ENCODE measurements around the gene SLC26A11.
A peak's percentile ranks its signal among the peaks of the same experiment; 100 is the strongest.
"Not testable (repeated sequence)": the region's sequence is repeated elsewhere in the genome, so short reads cannot be mapped to it uniquely, and the experiment has no call there.

SLC26A11 gene

DNA sequence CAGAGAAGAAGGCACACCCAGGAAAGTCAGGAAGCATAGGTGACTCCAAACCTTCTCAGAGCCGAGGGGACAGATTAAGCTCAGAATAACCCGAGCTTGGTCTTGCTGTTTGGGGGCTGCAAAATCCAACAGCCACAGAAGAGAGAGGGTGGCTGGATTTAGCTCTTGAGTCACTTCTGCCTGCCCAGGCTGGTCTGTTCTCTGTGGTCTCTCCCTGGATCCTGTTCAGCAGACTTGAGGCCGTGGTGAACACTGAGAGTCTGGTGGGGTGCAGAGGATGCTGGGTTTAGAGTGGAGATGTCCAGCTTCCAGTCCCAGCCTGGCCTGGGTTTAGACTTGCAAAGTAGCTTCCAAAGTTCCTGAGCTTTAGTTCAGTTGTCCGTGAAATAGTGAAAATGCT is 8.8 kb downstream of the SLC26A11 start:
- H3K36me3 ChIP-seq (ENCODE audit: control insufficient read depth, insufficient read depth, low read length, severe bottlenecking) = peaks cover 28% of the 10 kb centered on the region
- no peak overlapping the region for H3K4me3 ChIP-seq (ENCODE audit: low read length)
- H3K9me3 ChIP-seq (ENCODE audit: control insufficient read depth, low read length) = peaks cover 24% of the 10 kb centered on the region
- no peak overlapping the region for H3K9ac ChIP-seq (ENCODE audit: low read length)
- H3K27me3 ChIP-seq (replicated peaks; ENCODE audit: control insufficient read depth, insufficient read depth, low read length) = no peaks in the 10 kb centered on the region
- DNase-seq (ENCODE audit: low read depth) = no peak
- no peaks in the 10 kb centered on the region for H3K4me1 ChIP-seq (ENCODE audit: control insufficient read depth, insufficient read depth, low read length)

DNA sequence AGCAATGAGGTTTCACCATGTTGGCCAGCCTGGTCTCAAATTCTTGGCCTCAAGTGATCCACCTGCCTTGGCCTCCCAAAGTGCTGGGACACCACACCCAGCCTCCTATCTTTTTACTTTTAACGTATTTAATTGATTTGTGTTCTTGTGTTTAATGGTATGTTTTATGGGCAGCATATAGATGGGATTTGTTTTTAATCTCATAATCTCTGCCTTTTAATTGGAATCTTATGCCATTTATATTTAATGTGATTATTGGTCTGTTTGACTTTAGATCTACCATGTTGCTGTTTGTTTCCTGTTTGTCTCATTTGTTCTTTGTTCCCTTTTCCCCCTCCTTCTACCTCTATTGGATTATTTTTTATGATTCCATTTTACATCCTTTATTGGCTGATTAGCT is 12.2 kb downstream of the SLC26A11 start:
- Histone ChIP-seq H3K4me3 (ENCODE audit: low read length) (peak overlapping the region; percentile 37), H3K9ac (ENCODE audit: low read length) (no peak overlapping the region), H3K36me3 (ENCODE audit: control insufficient read depth, insufficient read depth, low read length, severe bottlenecking) (peaks cover 31% of the 10 kb centered on the region), H3K9me3 (ENCODE audit: control insufficient read depth, low read length) (peaks cover 28% of the 10 kb centered on the region), H3K4me1 (ENCODE audit: control insufficient read depth, insufficient read depth, low read length) (no peaks in the 10 kb centered on the region), H3K27me3 (replicated peaks; ENCODE audit: control insufficient read depth, insufficient read depth, low read length) (no peaks in the 10 kb centered on the region)
- DNase-seq (ENCODE audit: low read depth) = no peak

DNA sequence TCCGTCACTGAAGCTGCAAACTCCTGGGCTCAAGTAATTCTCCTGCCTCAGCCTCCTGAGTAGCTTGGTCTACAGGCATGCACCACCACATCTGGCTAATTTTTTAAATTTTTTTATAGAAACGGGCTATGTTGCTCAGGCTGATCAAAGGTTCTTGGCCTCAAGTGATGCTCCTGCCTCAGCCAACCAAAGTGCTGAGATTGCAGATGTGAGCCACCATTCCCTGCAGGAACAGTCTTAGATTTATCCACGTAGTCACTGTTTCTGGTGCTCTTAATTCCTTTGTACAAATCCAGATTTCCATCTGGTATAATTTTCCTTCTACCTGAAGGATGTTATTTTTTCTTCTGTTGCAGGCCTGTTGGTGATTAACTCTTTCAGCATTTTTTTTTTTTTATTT is 13.0 kb downstream of the SLC26A11 start:
- Histone ChIP-seq H3K36me3 (ENCODE audit: control insufficient read depth, insufficient read depth, low read length, severe bottlenecking) (peaks cover 38% of the 10 kb centered on the region), H3K9me3 (ENCODE audit: control insufficient read depth, low read length) (peaks cover 28% of the 10 kb centered on the region), H3K27me3 (replicated peaks; ENCODE audit: control insufficient read depth, insufficient read depth, low read length) (no peaks in the 10 kb centered on the region), H3K9ac (ENCODE audit: low read length) (no peak overlapping the region), H3K4me3 (ENCODE audit: low read length) (no peak overlapping the region), H3K4me1 (ENCODE audit: control insufficient read depth, insufficient read depth, low read length) (no peaks in the 10 kb centered on the region)
- DNase-seq (ENCODE audit: low read depth) = no peak

DNA sequence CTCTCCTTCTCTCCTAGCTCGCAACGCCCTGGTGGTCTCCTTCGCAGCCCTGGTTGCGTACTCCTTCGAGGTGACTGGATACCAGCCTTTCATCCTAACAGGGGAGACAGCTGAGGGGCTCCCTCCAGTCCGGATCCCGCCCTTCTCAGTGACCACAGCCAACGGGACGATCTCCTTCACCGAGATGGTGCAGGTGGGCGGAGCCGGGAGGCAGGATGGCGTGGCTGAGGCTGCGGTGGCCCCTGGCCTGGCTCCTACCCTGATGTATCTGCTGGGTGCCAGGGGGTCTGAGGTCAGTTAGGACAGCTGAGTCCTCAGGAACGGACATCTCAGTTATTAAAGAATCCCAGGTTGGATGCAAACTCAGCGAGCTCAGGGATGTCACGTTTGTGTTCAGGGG is 16.7 kb downstream of the SLC26A11 start:
- Histone ChIP-seq H3K9me3 (ENCODE audit: control insufficient read depth, low read length) (peaks cover 23% of the 10 kb centered on the region), H3K4me3 (ENCODE audit: low read length) (no peak overlapping the region), H3K9ac (ENCODE audit: low read length) (no peak overlapping the region), H3K36me3 (ENCODE audit: control insufficient read depth, insufficient read depth, low read length, severe bottlenecking) (peaks cover 41% of the 10 kb centered on the region), H3K4me1 (ENCODE audit: control insufficient read depth, insufficient read depth, low read length) (peaks cover 2% of the 10 kb centered on the region), H3K27me3 (replicated peaks; ENCODE audit: control insufficient read depth, insufficient read depth, low read length) (no peaks in the 10 kb centered on the region)
- no peak for DNase-seq (ENCODE audit: low read depth)

DNA sequence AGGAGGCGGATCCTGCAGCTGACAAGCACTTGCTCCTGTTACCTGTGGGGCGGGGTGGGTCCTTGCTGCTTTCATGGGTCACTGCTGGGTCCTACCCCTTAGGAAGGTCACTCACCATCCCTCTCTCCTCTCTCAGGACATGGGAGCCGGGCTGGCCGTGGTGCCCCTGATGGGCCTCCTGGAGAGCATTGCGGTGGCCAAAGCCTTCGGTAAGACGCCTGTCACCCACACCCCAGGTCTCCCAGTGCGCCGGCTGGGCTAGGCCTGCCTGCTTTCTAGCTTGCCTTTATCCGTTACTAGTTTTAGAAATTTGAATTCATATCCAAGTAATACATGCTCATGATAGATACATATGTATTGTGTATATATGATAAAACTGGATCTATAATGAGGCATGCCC is 17.2 kb downstream of the SLC26A11 start:
- H3K9me3 ChIP-seq (ENCODE audit: control insufficient read depth, low read length) = peaks cover 18% of the 10 kb centered on the region
- H3K36me3 ChIP-seq (ENCODE audit: control insufficient read depth, insufficient read depth, low read length, severe bottlenecking) = peaks cover 45% of the 10 kb centered on the region
- H3K27me3 ChIP-seq (replicated peaks; ENCODE audit: control insufficient read depth, insufficient read depth, low read length) = no peaks in the 10 kb centered on the region
- no peak overlapping the region for H3K9ac ChIP-seq (ENCODE audit: low read length)
- peaks cover 2% of the 10 kb centered on the region for H3K4me1 ChIP-seq (ENCODE audit: control insufficient read depth, insufficient read depth, low read length)
- H3K4me3 ChIP-seq (ENCODE audit: low read length) = no peak overlapping the region
- no peak for DNase-seq (ENCODE audit: low read depth)

DNA sequence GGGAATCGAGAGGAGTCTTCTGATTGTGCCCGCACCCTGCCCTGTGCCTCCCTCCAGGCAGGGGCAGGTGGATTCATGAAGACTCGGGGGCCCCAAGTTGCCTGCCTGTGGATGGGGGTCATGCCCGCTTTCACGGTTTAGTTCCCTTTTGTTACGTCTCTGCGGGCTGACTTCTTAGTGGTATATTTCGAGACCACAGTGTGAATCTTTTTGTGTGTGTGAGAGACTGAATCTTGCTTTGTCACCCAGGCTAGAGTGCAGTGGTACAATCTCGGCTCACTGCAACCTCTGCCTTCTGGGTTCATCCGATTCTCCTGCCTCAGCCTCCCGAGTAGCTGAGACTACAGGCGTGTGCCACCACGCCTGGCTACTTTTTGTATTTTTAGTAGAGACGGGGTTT is 22.3 kb downstream of the SLC26A11 start:
- Histone ChIP-seq H3K9me3 (ENCODE audit: control insufficient read depth, low read length) (no peaks in the 10 kb centered on the region), H3K36me3 (ENCODE audit: control insufficient read depth, insufficient read depth, low read length, severe bottlenecking) (peaks cover 42% of the 10 kb centered on the region), H3K4me3 (ENCODE audit: low read length) (no peak overlapping the region), H3K27me3 (replicated peaks; ENCODE audit: control insufficient read depth, insufficient read depth, low read length) (no peaks in the 10 kb centered on the region), H3K9ac (ENCODE audit: low read length) (no peak overlapping the region), H3K4me1 (ENCODE audit: control insufficient read depth, insufficient read depth, low read length) (peaks cover 2% of the 10 kb centered on the region)
- no peak for DNase-seq (ENCODE audit: low read depth)

DNA sequence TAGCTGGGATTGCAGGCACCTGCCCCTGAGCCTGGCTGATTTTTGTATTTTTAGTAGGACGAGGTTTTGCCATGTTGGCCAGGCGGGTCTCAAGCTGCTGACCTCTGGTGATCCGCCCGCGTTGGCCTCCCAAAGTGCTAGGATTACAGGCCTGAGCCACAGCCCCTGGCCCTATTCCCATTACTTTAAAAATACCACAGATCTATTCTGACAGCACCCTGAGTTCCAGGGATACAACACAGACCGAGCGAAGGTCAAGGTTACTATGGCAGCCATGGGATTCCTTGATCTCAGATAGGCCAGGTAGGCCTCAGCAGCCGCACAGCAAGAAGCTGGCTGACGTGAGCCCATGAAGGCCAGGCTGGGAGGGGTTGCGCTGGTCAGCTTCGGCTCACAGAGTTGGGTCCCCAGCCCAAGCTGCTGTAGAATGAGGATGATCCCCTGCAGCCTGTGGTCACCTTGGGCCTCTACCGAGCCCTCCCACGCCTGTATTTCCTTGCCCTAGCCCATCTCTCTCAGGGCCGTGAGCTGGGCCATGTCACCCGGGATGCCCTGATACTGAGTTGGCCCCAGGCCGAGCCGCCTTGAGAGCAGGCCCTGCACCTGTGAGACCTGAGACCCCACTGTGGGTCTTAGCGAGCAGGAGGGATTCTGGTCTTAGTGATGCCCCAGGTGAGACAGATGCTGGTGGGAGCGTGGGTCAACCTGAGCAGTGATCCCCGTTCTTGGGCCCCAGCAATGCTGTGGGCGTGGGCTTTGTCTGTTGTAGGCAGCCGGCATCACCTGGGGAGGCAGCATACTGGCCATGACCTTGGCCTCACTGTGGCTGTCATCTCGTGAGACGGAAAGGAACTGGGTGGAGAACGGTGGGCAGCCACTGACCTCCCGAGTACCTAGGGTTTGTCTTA is 23.6 kb downstream of the SLC26A11 start:
- H3K36me3 ChIP-seq (ENCODE audit: control insufficient read depth, insufficient read depth, low read length, severe bottlenecking) = peaks cover 33% of the 10 kb centered on the region
- DNase-seq (ENCODE audit: low read depth) = no peak
- H3K9me3 ChIP-seq (ENCODE audit: control insufficient read depth, low read length) = no peaks in the 10 kb centered on the region
- no peak overlapping the region for H3K4me3 ChIP-seq (ENCODE audit: low read length)
- H3K27me3 ChIP-seq (replicated peaks; ENCODE audit: control insufficient read depth, insufficient read depth, low read length) = no peaks in the 10 kb centered on the region
- no peak overlapping the region for H3K9ac ChIP-seq (ENCODE audit: low read length)
- no peaks in the 10 kb centered on the region for H3K4me1 ChIP-seq (ENCODE audit: control insufficient read depth, insufficient read depth, low read length)

DNA sequence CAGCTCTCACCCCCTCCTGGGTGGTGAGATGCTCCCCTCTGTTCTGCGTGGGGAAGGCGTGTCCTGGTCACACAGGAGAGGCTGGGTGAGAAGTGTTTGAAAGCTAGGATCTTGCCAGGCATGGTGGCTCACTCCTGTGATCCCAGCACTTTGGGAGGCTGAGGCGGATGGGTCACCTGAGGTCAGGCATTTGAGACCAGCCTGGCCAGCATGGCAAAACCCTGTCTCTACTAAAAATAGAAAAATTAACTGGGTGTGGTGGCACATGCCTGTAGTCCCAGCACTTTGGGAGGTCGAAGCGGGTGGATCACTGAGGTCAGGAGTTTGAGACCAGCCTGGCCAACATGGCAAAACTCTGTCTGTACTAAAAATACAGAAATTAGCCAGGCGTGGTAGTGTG is 24.2 kb downstream of the SLC26A11 start:
- not testable (repeated sequence) for H3K9me3 ChIP-seq (ENCODE audit: control insufficient read depth, low read length); H3K9ac ChIP-seq (ENCODE audit: low read length); H3K4me1 ChIP-seq (ENCODE audit: control insufficient read depth, insufficient read depth, low read length); H3K27me3 ChIP-seq (replicated peaks; ENCODE audit: control insufficient read depth, insufficient read depth, low read length); DNase-seq (ENCODE audit: low read depth); H3K4me3 ChIP-seq (ENCODE audit: low read length)
- H3K36me3 ChIP-seq (ENCODE audit: control insufficient read depth, insufficient read depth, low read length, severe bottlenecking) = peaks cover 33% of the 10 kb centered on the region

DNA sequence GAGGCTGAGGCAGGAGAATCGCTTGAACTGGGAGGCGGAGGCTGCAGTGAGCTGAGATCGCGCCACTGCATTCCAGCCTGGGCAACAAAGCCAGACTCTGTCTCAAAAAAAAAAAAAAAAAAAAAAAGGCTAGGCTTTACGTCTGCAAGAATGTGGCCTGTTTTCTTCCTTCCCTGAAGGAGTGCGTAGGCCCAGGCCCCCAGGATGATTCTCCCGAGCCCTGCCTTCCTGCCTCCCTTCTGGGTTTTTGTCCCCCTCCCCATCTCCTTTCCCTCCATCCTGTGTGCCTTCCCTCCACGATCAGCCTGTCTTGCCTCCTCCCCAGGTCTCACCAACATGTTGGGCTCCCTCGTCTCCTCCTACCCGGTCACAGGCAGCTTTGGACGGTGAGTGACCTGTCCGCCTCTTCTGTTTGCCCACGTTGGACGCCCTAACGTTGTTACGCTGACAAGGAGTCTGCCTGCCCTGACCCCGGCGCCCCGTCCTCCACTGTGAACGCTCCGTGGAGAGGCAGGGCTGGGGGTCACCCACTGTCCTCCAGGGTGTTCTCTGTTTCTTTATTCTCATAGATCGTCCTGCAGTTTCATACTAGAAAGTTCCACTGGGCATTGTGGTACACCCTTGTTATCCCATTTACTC is 24.8 kb downstream of the SLC26A11 start:
- Histone ChIP-seq H3K36me3 (ENCODE audit: control insufficient read depth, insufficient read depth, low read length, severe bottlenecking) (peaks cover 33% of the 10 kb centered on the region), H3K9me3 (ENCODE audit: control insufficient read depth, low read length) (no peaks in the 10 kb centered on the region), H3K27me3 (replicated peaks; ENCODE audit: control insufficient read depth, insufficient read depth, low read length) (no peaks in the 10 kb centered on the region), H3K4me3 (ENCODE audit: low read length) (no peak overlapping the region), H3K9ac (ENCODE audit: low read length) (no peak overlapping the region), H3K4me1 (ENCODE audit: control insufficient read depth, insufficient read depth, low read length) (no peaks in the 10 kb centered on the region)
- no peak for DNase-seq (ENCODE audit: low read depth)

DNA sequence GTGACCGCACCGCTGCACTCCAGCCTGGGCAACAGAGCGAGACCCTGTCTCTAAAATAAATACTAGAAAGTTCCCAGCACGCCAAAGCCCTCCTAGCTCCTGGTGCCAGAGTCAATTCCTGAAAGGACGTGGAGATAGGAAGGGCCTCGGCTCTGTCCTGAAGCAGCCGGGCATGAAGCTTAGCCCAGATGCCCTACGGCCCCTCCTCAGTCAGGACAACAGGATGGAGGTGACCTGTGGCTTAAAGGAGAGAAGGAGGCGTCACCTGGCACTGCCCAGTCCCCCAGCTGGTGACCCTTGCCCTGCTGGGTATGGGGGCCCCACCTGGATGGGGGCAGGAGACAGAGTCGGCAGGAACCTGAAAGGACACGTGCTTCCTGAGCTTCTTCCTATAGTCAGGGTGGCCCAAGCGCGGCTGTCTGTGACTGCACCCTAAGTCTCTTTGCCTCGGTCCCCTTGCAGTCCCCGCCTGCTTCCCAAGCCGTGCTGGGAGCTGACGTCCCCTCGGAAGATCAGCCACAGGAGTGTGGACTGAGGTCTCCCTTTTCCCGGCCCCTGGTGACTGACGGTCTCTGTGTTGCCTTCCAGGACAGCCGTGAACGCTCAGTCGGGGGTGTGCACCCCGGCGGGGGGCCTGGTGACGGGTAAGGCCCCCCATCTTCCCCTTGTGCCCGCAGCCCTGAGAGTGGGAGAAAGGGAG is 25.5 kb downstream of the SLC26A11 start:
- DNase-seq (ENCODE audit: low read depth) = no peak
- Histone ChIP-seq H3K9me3 (ENCODE audit: control insufficient read depth, low read length) (no peaks in the 10 kb centered on the region), H3K4me1 (ENCODE audit: control insufficient read depth, insufficient read depth, low read length) (no peaks in the 10 kb centered on the region), H3K4me3 (ENCODE audit: low read length) (no peak overlapping the region), H3K9ac (ENCODE audit: low read length) (no peak overlapping the region), H3K27me3 (replicated peaks; ENCODE audit: control insufficient read depth, insufficient read depth, low read length) (no peaks in the 10 kb centered on the region), H3K36me3 (ENCODE audit: control insufficient read depth, insufficient read depth, low read length, severe bottlenecking) (peaks cover 33% of the 10 kb centered on the region)

DNA sequence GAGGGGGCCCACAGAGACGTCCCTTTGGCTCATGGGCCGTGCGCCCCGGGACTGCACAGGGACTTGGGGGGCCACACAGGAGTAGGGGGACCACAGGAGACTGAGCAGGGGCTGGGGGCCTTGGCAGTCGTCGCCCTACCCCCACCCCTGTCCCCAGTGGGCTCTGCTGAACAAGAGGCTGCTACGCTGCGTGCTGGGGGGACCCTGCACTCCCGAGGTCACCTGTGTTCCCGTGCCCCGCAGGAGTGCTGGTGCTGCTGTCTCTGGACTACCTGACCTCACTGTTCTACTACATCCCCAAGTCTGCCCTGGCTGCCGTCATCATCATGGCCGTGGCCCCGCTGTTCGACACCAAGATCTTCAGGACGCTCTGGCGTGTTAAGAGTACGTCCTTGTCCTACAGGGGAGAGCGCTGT is 26.0 kb downstream of the SLC26A11 start:
- no peaks in the 10 kb centered on the region for H3K4me1 ChIP-seq (ENCODE audit: control insufficient read depth, insufficient read depth, low read length)
- no peak overlapping the region for H3K4me3 ChIP-seq (ENCODE audit: low read length)
- DNase-seq (ENCODE audit: low read depth) = no peak
- H3K27me3 ChIP-seq (replicated peaks; ENCODE audit: control insufficient read depth, insufficient read depth, low read length) = no peaks in the 10 kb centered on the region
- no peaks in the 10 kb centered on the region for H3K9me3 ChIP-seq (ENCODE audit: control insufficient read depth, low read length)
- H3K9ac ChIP-seq (ENCODE audit: low read length) = no peak overlapping the region
- H3K36me3 ChIP-seq (ENCODE audit: control insufficient read depth, insufficient read depth, low read length, severe bottlenecking) = peaks cover 29% of the 10 kb centered on the region

All from adipocyte (in vitro differentiated cells).